K562 (cell line): ENCODE data around the gene ISL1. TPM values are rescaled to one million over a fixed set of nuclear protein-coding genes. Genes with fewer than 3 reads are reported as not detected.

ENCODE experiments used
- ATAC-seq: fragments of 200-7000 bp; cut with Tn5 transposase; 3 replicates; pipeline ENCODE4 v1.9.1; 2020; ENCODE audit warnings: moderate library complexity
- BruUV-seq: library from RNA; stranded (reverse); fragments of 400-500 nt; replicated peaks from 2 replicates; lab custom pipeline; 2021; lab: Mats Ljungman, UMichigan
- CTCF ChIA-PET: fragments of 300-600 bp; formaldehyde crosslinking; extraction: SDS; loops from one replicate; lab custom pipeline; 2021; ENCODE audit warnings: low intra/inter-chr PET ratio; lab: Yijun Ruan, JAX
- POLR2A ChIA-PET: fragments of 300-600, 350-650 bp; sonication (Branson Sonifier 250); formaldehyde crosslinking; extraction: SDS; loops from one replicate; lab custom pipeline; 2021; ENCODE audit warnings: antibody characterized with exemption, inconsistent platforms; lab: Yijun Ruan, JAX
- DNase-seq, 4 experiments: peaks; one replicate each; pipeline versions ENCODE4 v3.0.0 to v3.0.0-alpha.2; 2011 to 2018; ENCODE audit warnings: low spot score in 3 of 4, mixed read lengths in 3 of 4; ENCODE audit errors: extremely low read depth in 1 of 4
- FAIRE-seq: peaks from 2 replicates; lab custom pipeline; 2011; peaks lifted over from hg19 to GRCh38; lab: Jason Lieb, UNC
- H2AFZ ChIP-seq: 2 replicates; pipeline ENCODE4 v1.6.0; 2011; ENCODE audit warnings: low read depth, low read length, control low read depth, inconsistent platforms
- H3K27ac ChIP-seq: fragments of 200-600 bp; 3 replicates; pipeline ENCODE4 v1.8.0; 2011; ENCODE audit warnings: low read depth, mild to moderate bottlenecking, control low read depth, inconsistent platforms, low read length, moderate library complexity, mixed read lengths; ENCODE audit errors: extremely low read depth
- H3K27me3 ChIP-seq, 2 experiments: fragments of 300-600 bp in 1 of 2; 2 replicates in 1 of 2; 3 replicates in 1 of 2; pipeline versions ENCODE4 v1.6.0 to v1.8.0; 2011; ENCODE audit warnings: inconsistent platforms in 2 of 2, low read length in 2 of 2, mild to moderate bottlenecking in 1 of 2, mixed read lengths in 1 of 2, moderate library complexity in 1 of 2; ENCODE audit not compliant: control insufficient read depth in 2 of 2, insufficient read depth in 2 of 2
- H3K36me3 ChIP-seq: fragments of 300-600 bp; 3 replicates; pipeline ENCODE4 v1.8.0; 2011; ENCODE audit warnings: mild to moderate bottlenecking, low read length, inconsistent platforms; ENCODE audit not compliant: control insufficient read depth, insufficient read depth
- H3K4me1 ChIP-seq, 2 experiments: fragments of 200-600 bp in 1 of 2; replicated peaks in 1 of 2; 2 replicates in 1 of 2; 3 replicates in 1 of 2; pipeline versions ENCODE4 v1.5.1 to v1.8.0; 2011; ENCODE audit warnings: inconsistent platforms in 2 of 2, low read length in 2 of 2, mild to moderate bottlenecking in 1 of 2, mixed read lengths in 1 of 2, moderate library complexity in 1 of 2; ENCODE audit not compliant: control insufficient read depth in 2 of 2, insufficient read depth in 2 of 2
- H3K4me2 ChIP-seq: 2 replicates; pipeline ENCODE4 v1.6.1; 2011; ENCODE audit warnings: low read length, control low read depth, inconsistent platforms, mixed read lengths; ENCODE audit not compliant: insufficient read depth
- H3K4me3 ChIP-seq: fragments of 200-600 bp; sonication (generic), shearing (Covaris generic); 2 replicates; pipeline ENCODE4 v1.5.1; 2016; ENCODE audit warnings: control low read depth, inconsistent platforms
- H3K79me2 ChIP-seq: fragments of 200-600 bp; 3 replicates; pipeline ENCODE4 v1.8.0; 2011; ENCODE audit warnings: low read length, inconsistent platforms; ENCODE audit not compliant: control insufficient read depth, insufficient read depth
- H3K9ac ChIP-seq, 2 experiments: 2 replicates each; pipeline versions ENCODE4 v1.6.0 to v1.6.1; 2011; ENCODE audit warnings: low read depth in 2 of 2, low read length in 2 of 2, control low read depth in 1 of 2, inconsistent platforms in 1 of 2, mild to moderate bottlenecking in 1 of 2, mixed read lengths in 1 of 2; ENCODE audit not compliant: insufficient read depth in 1 of 2
- H3K9me1 ChIP-seq: one replicate; pipeline ENCODE4 v1.6.0; 2011; ENCODE audit warnings: inconsistent platforms, mild to moderate bottlenecking, low read length, moderate library complexity; ENCODE audit not compliant: control insufficient read depth, insufficient read depth
- H3K9me3 ChIP-seq: replicated peaks from 2 replicates; pipeline ENCODE4 v1.5.1; 2011; ENCODE audit warnings: low read depth, low read length, inconsistent platforms; ENCODE audit not compliant: control insufficient read depth, insufficient read depth
- H4K20me1 ChIP-seq: replicated peaks from 2 replicates; pipeline ENCODE4 v1.6.1; 2011; ENCODE audit warnings: low read length, inconsistent platforms, mixed read lengths; ENCODE audit not compliant: control insufficient read depth, insufficient read depth
- ARID2 ChIP-seq: fragments of 450-650 bp; IDR thresholded peaks from 2 replicates; pipeline ENCODE4 v1.6.1; 2017; ENCODE audit warnings: antibody characterized with exemption, mild to moderate bottlenecking
- CBX5 ChIP-seq: IDR thresholded peaks from 2 replicates; pipeline ENCODE4 v1.6.1; 2014; ENCODE audit warnings: low read depth, borderline replicate concordance
- CGGBP1 ChIP-seq: fragments of 250-450 bp; sonication (Bioruptor Pico); IDR thresholded peaks from 2 replicates; pipeline ENCODE4 v1.9.0; 2021; ENCODE audit warnings: mild to moderate bottlenecking
- CTBP1 ChIP-seq: fragments of 450-650 bp; IDR thresholded peaks from 2 replicates; pipeline ENCODE4 v1.6.1; 2016; ENCODE audit warnings: borderline replicate concordance
- ESRRB ChIP-seq: fragments of 250-450 bp; sonication (Bioruptor Pico); IDR thresholded peaks from 2 replicates; pipeline ENCODE4 v1.5.0; 2020; ENCODE audit warnings: mild to moderate bottlenecking, moderate library complexity, borderline replicate concordance
- HDAC1 ChIP-seq, 2 experiments: fragments of 450-650 bp; IDR thresholded peaks; 2 replicates each; pipeline ENCODE4 v1.6.1; 2016 to 2017; ENCODE audit warnings: inconsistent platforms in 1 of 2, mild to moderate bottlenecking in 1 of 2, moderate library complexity in 1 of 2
- HIVEP1 ChIP-seq: fragments of 250-450 bp; sonication (Bioruptor Pico); IDR thresholded peaks from 2 replicates; pipeline ENCODE4 v1.4.0; 2020; ENCODE audit warnings: mild to moderate bottlenecking
- HMG20B ChIP-seq: fragments of 250-450 bp; sonication (Bioruptor Pico); IDR thresholded peaks from 2 replicates; pipeline ENCODE4 v1.5.0; 2021; ENCODE audit warnings: mild to moderate bottlenecking
- HNRNPL ChIP-seq: fragments of 200-400 bp; formaldehyde crosslinking; IDR thresholded peaks from 2 replicates; pipeline ENCODE4 v1.6.1; 2017; ENCODE audit warnings: low read depth, mild to moderate bottlenecking, low read length
- MAZ ChIP-seq, 2 experiments: fragments of 450-650 bp in 1 of 2; sonication (generic) in 1 of 2; formaldehyde crosslinking; IDR thresholded peaks in 1 of 2; conservative IDR thresholded peaks in 1 of 2; 2 replicates each; pipeline versions ENCODE4 v1.4.0 to v1.5.0; 2020; ENCODE audit warnings: mild to moderate bottlenecking in 1 of 2, missing genetic modification reagents in 1 of 2
- MLLT1 ChIP-seq, 2 experiments: fragments of 450-650 bp; IDR thresholded peaks; 2 replicates each; pipeline ENCODE4 v1.6.1; 2016
- NRF1 ChIP-seq, 2 experiments: fragments of 450-650 bp; IDR thresholded peaks in 1 of 2; conservative IDR thresholded peaks in 1 of 2; 2 replicates each; pipeline ENCODE4 v1.6.1; 2014; ENCODE audit warnings: mild to moderate bottlenecking in 2 of 2
- POLR2H ChIP-seq: IDR thresholded peaks from 2 replicates; pipeline ENCODE4 v1.6.1; 2016; ENCODE audit warnings: missing genetic modification characterization, low read depth, mild to moderate bottlenecking, control low read depth, missing compliant biosample characterization, moderate library complexity
- STAT5B ChIP-seq: fragments of 250-450 bp; sonication (Bioruptor Pico); IDR thresholded peaks from 2 replicates; pipeline ENCODE4 v1.8.0; 2021; ENCODE audit warnings: mild to moderate bottlenecking, inconsistent platforms
- TAF9B ChIP-seq: fragments of 450-650 bp; IDR thresholded peaks from 2 replicates; pipeline ENCODE4 v1.6.1; 2018; ENCODE audit warnings: mild to moderate bottlenecking; ENCODE audit not compliant: partially characterized antibody
- ZHX1 ChIP-seq: fragments of 150-350 bp; conservative IDR thresholded peaks from 2 replicates; pipeline ENCODE4 v1.6.1; 2014; ENCODE audit warnings: low read length
- ZNF253 ChIP-seq: fragments of 250-450 bp; sonication (Bioruptor Pico); conservative IDR thresholded peaks from 2 replicates; pipeline ENCODE4 v1.6.1; 2021; ENCODE audit warnings: mild to moderate bottlenecking
- WGBS: fragments of 100-300 bp; shearing (Covaris generic); methylation state at CpG from one replicate; pipeline ENCODE4 v1.1.6; 2016; ENCODE audit warnings: low coverage, mixed read lengths; ENCODE audit not compliant: insufficient coverage; ENCODE audit errors: missing lambda C conversion rate; 5-methylcytosine and 5-hydroxymethylcytosine counted together
- in situ Hi-C: fragments of 300-500 bp; cut with MboI; formaldehyde crosslinking; loops from 4 replicates; pipeline ENCODE4 v1.15.0; 2018; ENCODE audit warnings: inconsistent platforms, mixed read lengths
- intact Hi-C: fragments of 100-400 bp; cut with micrococcal nuclease; formaldehyde crosslinking; loops from 2 replicates; pipeline ENCODE4 v1.14.2; 2022
- polyA plus RNA-seq, 8 experiments: library from polyadenylated mRNA; depleted of rRNA in 4 of 8; stranded (reverse) in 5 of 8; unstranded in 3 of 8; fragments of >200 nt; fragmentation: Nextera tagmentation in 2 of 8; fragmentation: Illumina TruSeq in 1 of 8; extraction: Ambion mirVana in 2 of 8; extraction: Trizol in 1 of 8; gene quantifications; 2 replicates each; pipeline versions ENCODE4 v1.2.1 to v1.2.3, GENCODE V29; 2011 to 2014; ENCODE audit warnings: inconsistent platforms in 1 of 8, missing spikeins in 1 of 8
- total RNA-seq, 7 experiments: library from RNA; depleted of rRNA in 6 of 7; stranded (reverse); fragments of >200 nt in 6 of 7; fragmentation: Illumina TruSeq in 2 of 7; extraction: Trizol in 2 of 7; gene quantifications; 2 replicates each; pipeline versions ENCODE4 v1.2.1 to v1.2.3, GENCODE V29; 2011 to 2021; ENCODE audit warnings: low replicate concordance in 1 of 7

The ISL1 gene
- total and polyA plus RNA-seq, 9 of the 15 experiments (the other 6 are each of a cell fraction or from before 2014, with no cell fraction given), result not detected

DNA sequence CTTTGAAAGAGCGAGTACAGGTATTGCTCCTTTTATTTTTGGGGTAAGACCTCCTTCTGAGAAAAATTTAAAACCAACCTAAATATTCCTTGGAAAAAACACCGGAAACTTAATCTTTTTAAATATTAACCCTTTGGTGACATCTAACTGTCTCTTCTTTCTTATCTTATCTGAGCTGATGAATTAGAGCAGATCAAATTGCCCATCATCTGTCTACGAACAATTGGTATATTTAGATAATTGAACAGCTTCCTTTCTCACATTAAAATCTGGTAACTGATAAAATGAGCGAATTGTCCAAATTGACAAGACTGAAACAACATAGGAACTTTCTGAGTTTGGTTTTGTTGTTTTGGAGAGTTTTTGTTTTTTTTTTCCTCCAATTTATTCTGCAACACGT, 2.0 kb downstream of the ISL1 start (continued):
- TF ChIP-seq CGGBP1 (CRISPR knock-in tag) (no peak), ARID2 (no peak), ESRRB (CRISPR knock-in tag) (no peak), MAZ (CRISPR knock-in tag; conservative IDR thresholded peaks at IDR 0.05 in 1 of 2, IDR thresholded peaks at IDR 0.05 in 1 of 2) (no peak), MLLT1 (IDR thresholded peaks at IDR 0.05) (no peak), HDAC1 (IDR thresholded peaks at IDR 0.05) (no peak)

- H3K9me3 ChIP-seq, result no peaks in the 10 kb centered on the region
- H3K27me3 ChIP-seq, result peaks cover 3 to 26% of the 10 kb centered on the region in 2 experiments; a peak in 4 of 5 replicates
- no peaks in the 10 kb centered on the region for H4K20me1 ChIP-seq
- DNase-seq, result no peak
- under 1% methylated on average over 37 of the region's 38 CpGs for WGBS
- H3K9me1 ChIP-seq, result no peaks in the 10 kb centered on the region
- intact Hi-C loops (no loop called here), in situ Hi-C loops (loop anchor here (25.0 kb wide), 1 partner anchor 1275 kb away; no protein-coding TSS in a partner anchor)
- no peaks in the 10 kb centered on the region for H3K79me2 ChIP-seq
- no peak overlapping the region for H3K4me2 ChIP-seq
- no peaks in the 10 kb centered on the region for H3K36me3 ChIP-seq
- CTCF ChIA-PET, result no interaction called here
- no peak overlapping the region for H3K27ac ChIP-seq
- POLR2A ChIA-PET, result no interaction called here
- FAIRE-seq, result no peak
- no peak overlapping the region for H2AFZ ChIP-seq
- no peak overlapping the region for H3K9ac ChIP-seq
- no TSS peak for BruUV-seq
- ATAC-seq, result no peak
- H3K4me3 ChIP-seq, result no peak overlapping the region
- peaks cover 0 to 9% of the 10 kb centered on the region in 2 experiments; a peak in 1 of 5 replicates for H3K4me1 ChIP-seq
- no peak for TF ChIP-seq CBX5
- TF ChIP-seq TAF9B, result no peak
- no peak for TF ChIP-seq CTBP1
- TF ChIP-seq HMG20B, result no peak
- no peak for TF ChIP-seq NRF1 (conservative IDR thresholded peaks at IDR 0.05 in 1 of 2, IDR thresholded peaks at IDR 0.05 in 1 of 2)
- TF ChIP-seq POLR2H (tag), result no peak
- no peak for TF ChIP-seq STAT5B
- TF ChIP-seq HNRNPL, result no peak
- no peak for TF ChIP-seq ZHX1
- TF ChIP-seq ZNF253 (CRISPR knock-in tag), result no peak
- no peak for TF ChIP-seq HIVEP1 (CRISPR knock-in tag)
Measured at GRCh38 chr5:51386916-51387883, 4.0 kb downstream of the ISL1 start.
